Measurements from ENCODE around the gene LRRC31. TPM values are rescaled to one million over a fixed set of nuclear protein-coding genes. Genes with fewer than 3 reads are reported as not detected.

The LRRC31 gene
- total RNA-seq, 2 donors from 2014 or later, result not detected

- H3K27ac ChIP-seq (ENCODE audit: low read depth, low read length), result no peak overlapping the region
- no peak overlapping the region for H3K4me3 Mint-ChIP-seq
- H3K36me3 ChIP-seq (ENCODE audit: control insufficient read depth, insufficient read depth, low read length), result no peaks in the 10 kb centered on the region
- DNase-seq, result no peak
- no peak overlapping the region for H3K27ac Mint-ChIP-seq
- no peaks in the 10 kb centered on the region for H3K36me3 Mint-ChIP-seq (ENCODE audit: low read depth)
- H3K27me3 ChIP-seq (ENCODE audit: control insufficient read depth, insufficient read depth, low read length, poor library complexity, severe bottlenecking), result no peaks in the 10 kb centered on the region
- no peaks in the 10 kb centered on the region for H3K27me3 Mint-ChIP-seq (ENCODE audit: insufficient read depth)
- no peaks in the 10 kb centered on the region for H3K9me3 ChIP-seq (ENCODE audit: control insufficient read depth, low read length)
- H3K9me3 Mint-ChIP-seq, result peaks cover 2% of the 10 kb centered on the region
- WGBS, 2 experiments (ENCODE audit: insufficient coverage in 1 of 2, insufficient read length in 1 of 2), result 60 to 87% methylated on average over 2 to 8 of the region's 8 CpGs
- no peak for TF ChIP-seq CTCF (conservative IDR thresholded peaks at IDR 0.05)
- H3K4me1 ChIP-seq (ENCODE audit: control insufficient read depth, insufficient read depth, low read length), result no peaks in the 10 kb centered on the region
- no peak overlapping the region for H3K9ac ChIP-seq (ENCODE audit: extremely low read depth, low read length, poor library complexity, severe bottlenecking)
- H3K4me1 Mint-ChIP-seq, result no peaks in the 10 kb centered on the region
- H3K4me3 ChIP-seq (ENCODE audit: low read length), result no peak overlapping the region
Measured at GRCh38 chr3:169879013-169879557, 9.3 kb upstream of the LRRC31 start.

GRCh38 chr3:169871129-169871886 is 1.6 kb upstream of the LRRC31 start:
- TF ChIP-seq CTCF (conservative IDR thresholded peaks at IDR 0.05), result no peak
- Histone ChIP-seq H3K4me1 (ENCODE audit: control insufficient read depth, insufficient read depth, low read length) (no peaks in the 10 kb centered on the region), H3K9me3 (ENCODE audit: control insufficient read depth, low read length) (no peaks in the 10 kb centered on the region), H3K27ac (ENCODE audit: low read depth, low read length) (no peak overlapping the region), H3K36me3 (ENCODE audit: control insufficient read depth, insufficient read depth, low read length) (no peaks in the 10 kb centered on the region), H3K4me3 (ENCODE audit: low read length) (no peak overlapping the region), H3K27me3 (ENCODE audit: control insufficient read depth, insufficient read depth, low read length, poor library complexity, severe bottlenecking) (no peaks in the 10 kb centered on the region), H3K9ac (ENCODE audit: extremely low read depth, low read length, poor library complexity, severe bottlenecking) (no peak overlapping the region)
- DNase-seq, result no peak
- H3K27ac Mint-ChIP-seq, result no peak overlapping the region
- H3K4me1 Mint-ChIP-seq, result peaks cover 10% of the 10 kb centered on the region
- no peaks in the 10 kb centered on the region for H3K36me3 Mint-ChIP-seq (ENCODE audit: low read depth)
- no peaks in the 10 kb centered on the region for H3K27me3 Mint-ChIP-seq (ENCODE audit: insufficient read depth)
- peaks cover 2% of the 10 kb centered on the region for H3K9me3 Mint-ChIP-seq
- no peak overlapping the region for H3K4me3 Mint-ChIP-seq
- 85% methylated on average over 1 of the region's 2 CpGs; no CpG with 5 or more reads in 1 of the 2 experiments for WGBS, 2 experiments (ENCODE audit: insufficient coverage in 1 of 2, insufficient read length in 1 of 2)

GRCh38 chr3:169868369-169868768 is 1.4 kb downstream of the LRRC31 start:
- H3K9me3 ChIP-seq (ENCODE audit: control insufficient read depth, low read length), result no peaks in the 10 kb centered on the region
- no peak overlapping the region for H3K9ac ChIP-seq (ENCODE audit: extremely low read depth, low read length, poor library complexity, severe bottlenecking)
- no peak for TF ChIP-seq CTCF (conservative IDR thresholded peaks at IDR 0.05)
- Mint-ChIP-seq H3K36me3 (ENCODE audit: low read depth) (no peaks in the 10 kb centered on the region), H3K4me3 (no peak overlapping the region), H3K27me3 (ENCODE audit: insufficient read depth) (no peaks in the 10 kb centered on the region), H3K4me1 (peaks cover 14% of the 10 kb centered on the region), H3K27ac (no peak overlapping the region), H3K9me3 (no peaks in the 10 kb centered on the region)
- WGBS, 2 experiments (ENCODE audit: insufficient coverage in 1 of 2, insufficient read length in 1 of 2), result 83 to 88% methylated on average over 1 to 2 of the region's 2 CpGs
- H3K36me3 ChIP-seq (ENCODE audit: control insufficient read depth, insufficient read depth, low read length), result no peaks in the 10 kb centered on the region
- H3K4me1 ChIP-seq (ENCODE audit: control insufficient read depth, insufficient read depth, low read length), result no peaks in the 10 kb centered on the region
- no peak overlapping the region for H3K27ac ChIP-seq (ENCODE audit: low read depth, low read length)
- no peak overlapping the region for H3K4me3 ChIP-seq (ENCODE audit: low read length)
- no peaks in the 10 kb centered on the region for H3K27me3 ChIP-seq (ENCODE audit: control insufficient read depth, insufficient read depth, low read length, poor library complexity, severe bottlenecking)
- DNase-seq, result no peak

Data from endodermal cell (in vitro differentiated cells).